SK-N-SH (cell line): ENCODE data around the gene CHST2. TPM values are rescaled to one million over a fixed set of nuclear protein-coding genes. Genes with fewer than 3 reads are reported as not detected.
A peak's percentile ranks its signal among the peaks of the same experiment; 100 is the strongest.

Source experiments
- CTCF ChIA-PET: fragments of 300-600, 350-600 bp; formaldehyde crosslinking; extraction: SDS; loops from one replicate; lab custom pipeline; 2021; lab: Yijun Ruan, JAX
- POLR2A ChIA-PET: fragments of 350-600 bp; sonication (Branson Sonifier 250); formaldehyde crosslinking; extraction: SDS; loops from one replicate; lab custom pipeline; 2020; ENCODE audit warnings: antibody characterized with exemption, inconsistent platforms; lab: Yijun Ruan, JAX
- DNase-seq: peaks from one replicate; pipeline ENCODE4 v3.0.0; 2012
- H2AFZ ChIP-seq: fragments of 200-600 bp; sonication (generic); 2 replicates; pipeline ENCODE4 v1.8.1; 2016; ENCODE audit warnings: antibody characterized with exemption, mild to moderate bottlenecking, low read depth
- H3F3A ChIP-seq: fragments of 200-600 bp; sonication (generic); replicated peaks from 2 replicates; pipeline ENCODE3; 2016; ENCODE audit warnings: antibody characterized with exemption, mild to moderate bottlenecking; ENCODE audit not compliant: insufficient read depth
- H3K27ac ChIP-seq, 2 experiments: fragments of 200-500 bp in 1 of 2; fragments of 200-600 bp in 1 of 2; sonication (Bioruptor generic) in 1 of 2; sonication (generic), shearing (Covaris generic) in 1 of 2; 2 replicates each; pipeline versions ENCODE4 v1.5.1 to v1.6.1; 2014 to 2016; ENCODE audit warnings: low read depth in 2 of 2, inconsistent platforms in 1 of 2, low read length in 1 of 2, mild to moderate bottlenecking in 1 of 2, mixed read lengths in 1 of 2
- H3K27me3 ChIP-seq: fragments of 200-600 bp; sonication (generic), shearing (Covaris generic); 2 replicates; pipeline ENCODE4 v1.6.1; 2016; ENCODE audit warnings: mixed run types; ENCODE audit not compliant: insufficient read depth
- H3K36me3 ChIP-seq, 2 experiments: fragments of 200-500 bp in 1 of 2; fragments of 200-600 bp in 1 of 2; sonication (Bioruptor generic) in 1 of 2; sonication (generic) in 1 of 2; replicated peaks in 1 of 2; 2 replicates each; pipeline versions ENCODE3 to v1.5.1; 2014 to 2016; ENCODE audit warnings: low read length in 1 of 2, mild to moderate bottlenecking in 1 of 2; ENCODE audit not compliant: insufficient read depth in 2 of 2, control insufficient read depth in 1 of 2
- H3K4me1 ChIP-seq, 2 experiments: fragments of 200-500 bp in 1 of 2; fragments of 200-600 bp in 1 of 2; sonication (Bioruptor generic) in 1 of 2; sonication (generic), shearing (Covaris generic) in 1 of 2; 2 replicates each; pipeline versions ENCODE4 v1.5.1 to v1.6.1; 2014 to 2016; ENCODE audit warnings: low read depth in 1 of 2, low read length in 1 of 2, mixed run types in 1 of 2; ENCODE audit not compliant: insufficient read depth in 2 of 2, control insufficient read depth in 1 of 2
- H3K4me2 ChIP-seq: fragments of 200-600 bp; sonication (generic), shearing (Covaris generic); 2 replicates; pipeline ENCODE4 v1.6.1; 2017; ENCODE audit warnings: mixed run types
- H3K4me3 ChIP-seq, 2 experiments: fragments of 200-500 bp in 1 of 2; fragments of 200-600 bp in 1 of 2; sonication (Bioruptor generic) in 1 of 2; sonication (generic), shearing (Covaris generic) in 1 of 2; 2 replicates each; pipeline versions ENCODE4 v1.5.1 to v1.8.1; 2014 to 2016; ENCODE audit warnings: low read depth in 2 of 2, inconsistent platforms in 1 of 2, low read length in 1 of 2, mild to moderate bottlenecking in 1 of 2, mixed read lengths in 1 of 2, moderate library complexity in 1 of 2
- H3K79me2 ChIP-seq: fragments of 200-600 bp; sonication (generic); 2 replicates; pipeline ENCODE4 v1.8.1; 2017; ENCODE audit warnings: mild to moderate bottlenecking; ENCODE audit not compliant: insufficient read depth
- H3K9ac ChIP-seq: fragments of 200-600 bp; sonication (generic); 2 replicates; pipeline ENCODE4 v1.6.1; 2017; ENCODE audit warnings: mixed run types
- H3K9me2 ChIP-seq: fragments of 200-600 bp; sonication (generic); 2 replicates; pipeline ENCODE4 v1.6.1; 2017; ENCODE audit warnings: mixed run types
- H3K9me3 ChIP-seq: fragments of 200-600 bp; sonication (generic); 2 replicates; pipeline ENCODE4 v1.6.1; 2017; ENCODE audit warnings: mixed run types, mild to moderate bottlenecking, moderate library complexity
- H4K20me1 ChIP-seq: fragments of 200-600 bp; sonication (generic); 2 replicates; pipeline ENCODE4 v1.6.1; 2017; ENCODE audit warnings: mild to moderate bottlenecking, mixed run types; ENCODE audit not compliant: insufficient read depth
- CHD2 ChIP-seq: fragments of 150-350 bp; IDR thresholded peaks from 2 replicates; pipeline ENCODE4 v1.6.1; 2018; ENCODE audit warnings: low read length; ENCODE audit not compliant: partially characterized antibody
- CTCF ChIP-seq: fragments of 200-600 bp; sonication (generic); IDR thresholded peaks from 2 replicates; pipeline ENCODE4 v1.6.1; 2017; ENCODE audit warnings: antibody characterized with exemption, mild to moderate bottlenecking, moderate library complexity
- ELF1 ChIP-seq: IDR thresholded peaks from 2 replicates; pipeline ENCODE4 v1.4.0; 2012
- EP300 ChIP-seq, 2 experiments: IDR thresholded peaks; 2 replicates each; pipeline versions ENCODE4 v1.4.0 to v1.6.1; 2012; ENCODE audit warnings: borderline replicate concordance in 1 of 2, low read depth in 1 of 2, low read length in 1 of 2
- FOXJ3 ChIP-seq: sonication (generic); formaldehyde crosslinking; IDR thresholded peaks from 2 replicates; pipeline ENCODE4 v1.5.1; 2020; ENCODE audit warnings: mild to moderate bottlenecking, missing genetic modification reagents
- GABPA ChIP-seq: IDR thresholded peaks from 2 replicates; pipeline ENCODE4 v1.4.0; 2012; ENCODE audit warnings: low read depth, mild to moderate bottlenecking
- MAX ChIP-seq: IDR thresholded peaks from 2 replicates; pipeline ENCODE4 v1.4.0; 2012; ENCODE audit warnings: low read depth
- NFIC ChIP-seq: IDR thresholded peaks from 2 replicates; pipeline ENCODE4 v1.4.0; 2012; ENCODE audit warnings: borderline replicate concordance
- NRF1 ChIP-seq: IDR thresholded peaks from 2 replicates; pipeline ENCODE4 v1.6.1; 2012; ENCODE audit warnings: low read depth, mild to moderate bottlenecking, low read length
- POLR2AphosphoS5 ChIP-seq: IDR thresholded peaks from 2 replicates; pipeline ENCODE4 v1.6.1; 2012; ENCODE audit warnings: low read depth, low read length
- RAD21 ChIP-seq: IDR thresholded peaks from 2 replicates; pipeline ENCODE4 v1.6.1; 2012; ENCODE audit warnings: mild to moderate bottlenecking, low read length
- RCOR1 ChIP-seq: fragments of 150-350 bp; IDR thresholded peaks from 2 replicates; pipeline ENCODE4 v1.6.1; 2017; ENCODE audit warnings: antibody characterized with exemption, low read length
- REST ChIP-seq: IDR thresholded peaks from 2 replicates; pipeline ENCODE4 v1.6.1; 2012; ENCODE audit warnings: mild to moderate bottlenecking, low read depth, low read length, moderate library complexity
- RFX5 ChIP-seq: IDR thresholded peaks from 2 replicates; pipeline ENCODE4 v1.6.1; 2012; ENCODE audit warnings: mild to moderate bottlenecking, improper control_type of control experiment, low read length
- SIN3A ChIP-seq: IDR thresholded peaks from 2 replicates; pipeline ENCODE4 v1.6.1; 2012; ENCODE audit warnings: low read depth, mild to moderate bottlenecking, low read length, moderate library complexity, borderline replicate concordance
- SMC3 ChIP-seq: IDR thresholded peaks from 2 replicates; pipeline ENCODE4 v1.6.1; 2012; ENCODE audit warnings: low read depth, low read length, improper control_type of control experiment
- TEAD4 ChIP-seq: IDR thresholded peaks from 2 replicates; pipeline ENCODE4 v1.4.0; 2012; ENCODE audit warnings: mild to moderate bottlenecking, borderline replicate concordance; ENCODE audit not compliant: insufficient read depth
- USF1 ChIP-seq: IDR thresholded peaks from 2 replicates; pipeline ENCODE4 v1.4.0; 2012; ENCODE audit warnings: low read depth, borderline replicate concordance
- YY1 ChIP-seq: IDR thresholded peaks from 2 replicates; pipeline ENCODE4 v1.4.0; 2012; ENCODE audit warnings: low read depth, mild to moderate bottlenecking
- ZBTB33 ChIP-seq: IDR thresholded peaks from 2 replicates; pipeline ENCODE4 v1.4.0; 2012; ENCODE audit warnings: low read depth, borderline replicate concordance
- WGBS: methylation state at CpG from one replicate; pipeline ENCODE4 v1.1.6; 2017; ENCODE audit warnings: low lambda C conversion rate; 5-methylcytosine and 5-hydroxymethylcytosine counted together
- polyA plus RNA-seq, 3 experiments: library from polyadenylated mRNA; depleted of rRNA; stranded (reverse); fragments of >200 nt; gene quantifications; 2 replicates each; pipeline ENCODE4 v1.2.3, GENCODE V29; 2012

The CHST2 gene
- polyA plus RNA-seq, 1 of the 3 experiments (the other 2 are of a cell fraction) = 1.6 TPM

- no peak for DNase-seq
- H3K27ac ChIP-seq = no peak overlapping the region
- no peak overlapping the region for H3K4me2 ChIP-seq
- H2AFZ ChIP-seq = no peak overlapping the region
- H3K36me3 ChIP-seq = no peaks in the 10 kb centered on the region
- H3K27me3 ChIP-seq = no peaks in the 10 kb centered on the region
- H3K9ac ChIP-seq = no peak overlapping the region
- H3F3A ChIP-seq = peaks cover 8% of the 10 kb centered on the region
- H3K4me1 ChIP-seq = peaks cover 0 to 9% of the 10 kb centered on the region in 2 experiments; a peak in 2 of 4 replicates
- H4K20me1 ChIP-seq = no peaks in the 10 kb centered on the region
- no peak overlapping the region for H3K4me3 ChIP-seq
- no peaks in the 10 kb centered on the region for H3K79me2 ChIP-seq
- 49% methylated on average over 6 of the region's 7 CpGs for WGBS
- CTCF ChIA-PET = no interaction called here
- POLR2A ChIA-PET = no interaction called here
- H3K9me3 ChIP-seq = no peaks in the 10 kb centered on the region
- no peak for TF ChIP-seq POLR2AphosphoS5
- TF ChIP-seq USF1 = no peak
- no peak for TF ChIP-seq FOXJ3 (CRISPR knock-in tag)
- TF ChIP-seq EP300 (IDR thresholded peaks at IDR 0.05; ENCODE audit: borderline replicate concordance in 1 of 2, low read depth in 1 of 2, low read length in 1 of 2) = no peak
- no peak for TF ChIP-seq GABPA
- TF ChIP-seq YY1 = no peak
- no peak for TF ChIP-seq RAD21
- no peak for TF ChIP-seq MAX
- no peak for TF ChIP-seq SIN3A
- no peak for TF ChIP-seq SMC3
- H3K9me2 ChIP-seq = no peaks in the 10 kb centered on the region
Measured at GRCh38 chr3:143139762-143140161, 20.2 kb downstream of the CHST2 start.

- Histone ChIP-seq H3K4me3 (no peak overlapping the region), H3F3A (peaks cover 3% of the 10 kb centered on the region), H3K27me3 (no peaks in the 10 kb centered on the region), H3K9me2 (no peaks in the 10 kb centered on the region), H3K4me2 (no peak overlapping the region), H3K27ac (no peak overlapping the region), H3K36me3 (no peaks in the 10 kb centered on the region), H3K79me2 (no peaks in the 10 kb centered on the region), H3K4me1 (peaks cover 0 to 5% of the 10 kb centered on the region in 2 experiments; a peak in 2 of 4 replicates), H4K20me1 (no peaks in the 10 kb centered on the region), H3K9me3 (no peaks in the 10 kb centered on the region), H3K9ac (no peak overlapping the region), H2AFZ (0 out of 2 replicates have a peak overlapping the region, but pooled peaks have one; percentile 19)
- no peak for TF ChIP-seq EP300 (IDR thresholded peaks at IDR 0.05; ENCODE audit: borderline replicate concordance in 1 of 2, low read depth in 1 of 2, low read length in 1 of 2)
- TF ChIP-seq RFX5 = no peak
- TF ChIP-seq ELF1 = no peak
- TF ChIP-seq YY1 = no peak
- TF ChIP-seq NRF1 = no peak
- no peak for TF ChIP-seq TEAD4
- no peak for TF ChIP-seq ZBTB33
- no peak for TF ChIP-seq REST
- no peak for TF ChIP-seq RCOR1
- no peak for TF ChIP-seq NFIC
- no peak for TF ChIP-seq CTCF
- no peak for TF ChIP-seq CHD2
- no peak for TF ChIP-seq MAX
- 57% methylated on average over 6 of the region's 6 CpGs for WGBS
- DNase-seq = no peak
- ChIA-PET CTCF (no interaction called here), POLR2A (no interaction called here)
Measured at GRCh38 chr3:143140550-143140949, 21.0 kb downstream of the CHST2 start.
